SK-N-SH (cell line): ENCODE measurements around the gene AK3.
"Not testable (repeated sequence)": the region's sequence is repeated elsewhere in the genome, so short reads cannot be mapped to it uniquely, and the experiment has no call there.

Experiments used
- EP300 ChIP-seq, 2 experiments: IDR thresholded peaks; 2 replicates each; pipeline versions ENCODE4 v1.4.0 to v1.6.1; 2012; ENCODE audit warnings: borderline replicate concordance in 1 of 2, low read depth in 1 of 2, low read length in 1 of 2
- EZH2phosphoT487 ChIP-seq: fragments of 200-600 bp; sonication (generic); IDR thresholded peaks from 2 replicates; pipeline ENCODE4 v1.6.1; 2017; ENCODE audit warnings: low read depth, mixed run types, mild to moderate bottlenecking, antibody characterized with exemption, moderate library complexity, borderline replicate concordance
- GATA2 ChIP-seq: sonication (generic); formaldehyde crosslinking; IDR thresholded peaks from 2 replicates; pipeline ENCODE4 v1.5.0; 2020; ENCODE audit warnings: mild to moderate bottlenecking, missing genetic modification reagents
- NFIC ChIP-seq: IDR thresholded peaks from 2 replicates; pipeline ENCODE4 v1.4.0; 2012; ENCODE audit warnings: borderline replicate concordance
- POLR2AphosphoS5 ChIP-seq: IDR thresholded peaks from 2 replicates; pipeline ENCODE4 v1.6.1; 2012; ENCODE audit warnings: low read depth, low read length
- RFX5 ChIP-seq: IDR thresholded peaks from 2 replicates; pipeline ENCODE4 v1.6.1; 2012; ENCODE audit warnings: mild to moderate bottlenecking, improper control_type of control experiment, low read length
- SMC3 ChIP-seq: IDR thresholded peaks from 2 replicates; pipeline ENCODE4 v1.6.1; 2012; ENCODE audit warnings: low read depth, low read length, improper control_type of control experiment
- TAF1 ChIP-seq: IDR thresholded peaks from 2 replicates; pipeline ENCODE4 v1.6.1; 2012; ENCODE audit warnings: low read depth, mild to moderate bottlenecking, low read length, moderate library complexity, borderline replicate concordance
- YY1 ChIP-seq: IDR thresholded peaks from 2 replicates; pipeline ENCODE4 v1.4.0; 2012; ENCODE audit warnings: low read depth, mild to moderate bottlenecking
- TF ChIP-seq, protein P1 (sequence below): fragments of 200-600 bp; sonication (generic); IDR thresholded peaks from 2 replicates; pipeline ENCODE4 v1.6.1; 2017; ENCODE audit warnings: antibody characterized with exemption, mild to moderate bottlenecking, moderate library complexity

DNA sequence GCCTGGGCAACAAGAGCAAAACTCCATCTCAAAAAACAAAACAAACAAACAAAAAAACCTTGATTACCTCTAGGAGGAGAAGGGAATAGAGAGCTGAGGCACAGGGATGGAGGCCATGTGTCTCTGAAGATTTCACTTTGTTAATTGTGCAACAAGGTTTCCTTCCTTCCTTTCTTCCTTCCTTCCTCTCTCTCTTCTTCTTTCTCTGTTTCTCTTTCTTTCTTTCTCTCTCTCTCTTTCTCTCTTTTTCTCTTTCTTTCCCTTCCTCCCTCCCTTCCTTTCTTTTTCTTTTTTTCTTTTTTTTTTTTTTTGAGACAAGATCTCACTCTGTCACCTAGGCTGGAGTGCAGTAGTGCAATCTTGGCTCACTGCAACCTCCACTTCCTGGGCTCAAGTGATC is 13.5 kb upstream of the AK3 start:
- TF ChIP-seq, protein P1, sequence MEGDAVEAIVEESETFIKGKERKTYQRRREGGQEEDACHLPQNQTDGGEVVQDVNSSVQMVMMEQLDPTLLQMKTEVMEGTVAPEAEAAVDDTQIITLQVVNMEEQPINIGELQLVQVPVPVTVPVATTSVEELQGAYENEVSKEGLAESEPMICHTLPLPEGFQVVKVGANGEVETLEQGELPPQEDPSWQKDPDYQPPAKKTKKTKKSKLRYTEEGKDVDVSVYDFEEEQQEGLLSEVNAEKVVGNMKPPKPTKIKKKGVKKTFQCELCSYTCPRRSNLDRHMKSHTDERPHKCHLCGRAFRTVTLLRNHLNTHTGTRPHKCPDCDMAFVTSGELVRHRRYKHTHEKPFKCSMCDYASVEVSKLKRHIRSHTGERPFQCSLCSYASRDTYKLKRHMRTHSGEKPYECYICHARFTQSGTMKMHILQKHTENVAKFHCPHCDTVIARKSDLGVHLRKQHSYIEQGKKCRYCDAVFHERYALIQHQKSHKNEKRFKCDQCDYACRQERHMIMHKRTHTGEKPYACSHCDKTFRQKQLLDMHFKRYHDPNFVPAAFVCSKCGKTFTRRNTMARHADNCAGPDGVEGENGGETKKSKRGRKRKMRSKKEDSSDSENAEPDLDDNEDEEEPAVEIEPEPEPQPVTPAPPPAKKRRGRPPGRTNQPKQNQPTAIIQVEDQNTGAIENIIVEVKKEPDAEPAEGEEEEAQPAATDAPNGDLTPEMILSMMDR, result not testable (repeated sequence)
- not testable (repeated sequence) for TF ChIP-seq POLR2AphosphoS5; YY1; TAF1; GATA2 (CRISPR knock-in tag); NFIC; SMC3; EZH2phosphoT487; RFX5; EP300 (IDR thresholded peaks at IDR 0.05; ENCODE audit: borderline replicate concordance in 1 of 2, low read depth in 1 of 2, low read length in 1 of 2)
